DOHH2 (cell line): Measurements from ENCODE around the gene ROS1.

Experiments
- H3F3A ChIP-seq: fragments of 200-600 bp; sonication (generic), shearing (Covaris generic); 2 replicates; pipeline ENCODE4 v1.6.0; 2016; ENCODE audit warnings: antibody characterized with exemption, mild to moderate bottlenecking; ENCODE audit not compliant: control insufficient read depth, insufficient read depth
- H3K27ac ChIP-seq: fragments of 200-600 bp; sonication (generic); 2 replicates; pipeline ENCODE4 v1.5.1; 2014; ENCODE audit warnings: low read depth, mild to moderate bottlenecking, low read length, moderate library complexity
- H3K27me3 ChIP-seq: fragments of 200-600 bp; sonication (generic); 2 replicates; pipeline ENCODE4 v1.6.1; 2014; ENCODE audit warnings: mild to moderate bottlenecking, low read length, mixed read lengths; ENCODE audit not compliant: control insufficient read depth
- H3K36me3 ChIP-seq: fragments of 200-600 bp; sonication (generic); 2 replicates; pipeline ENCODE4 v1.6.1; 2014; ENCODE audit warnings: mild to moderate bottlenecking, low read length, moderate library complexity, mixed read lengths; ENCODE audit not compliant: control insufficient read depth
- H3K4me1 ChIP-seq: fragments of 200-600 bp; sonication (generic); 2 replicates; pipeline ENCODE4 v1.6.1; 2014; ENCODE audit warnings: mild to moderate bottlenecking, low read length, mixed read lengths; ENCODE audit not compliant: control insufficient read depth
- H3K4me2 ChIP-seq: fragments of 200-600 bp; sonication (generic); 2 replicates; pipeline ENCODE4 v1.6.0; 2014; ENCODE audit warnings: mild to moderate bottlenecking, low read length, moderate library complexity
- H3K4me3 ChIP-seq: fragments of 200-600 bp; sonication (generic); 2 replicates; pipeline ENCODE4 v1.5.1; 2014; ENCODE audit warnings: mild to moderate bottlenecking, low read length, mixed read lengths
- H3K79me2 ChIP-seq: fragments of 200-600 bp; sonication (generic); 2 replicates; pipeline ENCODE4 v1.6.1; 2014; ENCODE audit warnings: mild to moderate bottlenecking, low read length, mixed read lengths; ENCODE audit not compliant: control insufficient read depth
- H3K9me2 ChIP-seq: fragments of 200-600 bp; sonication (generic); replicated peaks from 2 replicates; pipeline ENCODE4 v1.6.1; 2014; ENCODE audit warnings: mild to moderate bottlenecking, low read length, mixed read lengths; ENCODE audit not compliant: control insufficient read depth
- H3K9me3 ChIP-seq: fragments of 200-600 bp; sonication (generic); 2 replicates; pipeline ENCODE4 v1.6.1; 2014; ENCODE audit warnings: antibody characterized with exemption, low read length, mixed read lengths; ENCODE audit not compliant: control insufficient read depth, insufficient read depth
- H4K20me1 ChIP-seq: fragments of 200-600 bp; sonication (generic); 2 replicates; pipeline ENCODE4 v1.6.0; 2014; ENCODE audit warnings: low read depth, mild to moderate bottlenecking, antibody characterized with exemption, low read length, moderate library complexity; ENCODE audit not compliant: control insufficient read depth, insufficient read depth
- EZH2phosphoT487 ChIP-seq: fragments of 200-600 bp; sonication (generic); IDR thresholded peaks from 2 replicates; pipeline ENCODE4 v1.6.1; 2017; ENCODE audit warnings: borderline replicate concordance, mild to moderate bottlenecking, antibody characterized with exemption, low read length, moderate library complexity, mixed read lengths
- TF ChIP-seq, protein P1 (sequence below): fragments of 200-600 bp; sonication (generic); IDR thresholded peaks from one replicate; pipeline ENCODE4 v1.5.1; 2014; ENCODE audit warnings: antibody characterized with exemption, mild to moderate bottlenecking, low read depth, low read length; ENCODE audit not compliant: poor library complexity, severe bottlenecking

The ROS1 gene

DNA sequence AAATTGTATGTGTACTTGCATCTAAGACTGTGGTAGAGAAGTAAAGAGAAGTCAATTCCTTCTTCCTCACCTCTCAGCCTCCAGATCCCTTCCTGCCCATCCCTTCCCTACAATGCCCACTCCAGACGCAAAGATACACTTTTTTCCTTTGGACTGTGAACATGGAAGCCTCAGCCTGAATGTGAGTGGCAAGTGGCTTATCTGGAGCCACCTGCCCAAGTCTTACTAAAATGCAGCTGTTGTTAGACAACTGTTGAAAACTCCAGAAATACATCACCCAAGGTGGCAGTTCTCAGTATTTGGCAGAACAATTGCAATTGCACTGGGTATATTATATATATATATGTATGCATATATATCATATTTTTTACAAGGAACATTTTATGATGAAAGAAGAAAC lies 152.9 kb downstream of the ROS1 start:
- no peaks in the 10 kb centered on the region for H3K4me1 ChIP-seq
- peaks cover under 1% of the 10 kb centered on the region for H3K27me3 ChIP-seq
- no peaks in the 10 kb centered on the region for H3K36me3 ChIP-seq
- no peak for TF ChIP-seq EZH2phosphoT487
- TF ChIP-seq, protein P1, sequence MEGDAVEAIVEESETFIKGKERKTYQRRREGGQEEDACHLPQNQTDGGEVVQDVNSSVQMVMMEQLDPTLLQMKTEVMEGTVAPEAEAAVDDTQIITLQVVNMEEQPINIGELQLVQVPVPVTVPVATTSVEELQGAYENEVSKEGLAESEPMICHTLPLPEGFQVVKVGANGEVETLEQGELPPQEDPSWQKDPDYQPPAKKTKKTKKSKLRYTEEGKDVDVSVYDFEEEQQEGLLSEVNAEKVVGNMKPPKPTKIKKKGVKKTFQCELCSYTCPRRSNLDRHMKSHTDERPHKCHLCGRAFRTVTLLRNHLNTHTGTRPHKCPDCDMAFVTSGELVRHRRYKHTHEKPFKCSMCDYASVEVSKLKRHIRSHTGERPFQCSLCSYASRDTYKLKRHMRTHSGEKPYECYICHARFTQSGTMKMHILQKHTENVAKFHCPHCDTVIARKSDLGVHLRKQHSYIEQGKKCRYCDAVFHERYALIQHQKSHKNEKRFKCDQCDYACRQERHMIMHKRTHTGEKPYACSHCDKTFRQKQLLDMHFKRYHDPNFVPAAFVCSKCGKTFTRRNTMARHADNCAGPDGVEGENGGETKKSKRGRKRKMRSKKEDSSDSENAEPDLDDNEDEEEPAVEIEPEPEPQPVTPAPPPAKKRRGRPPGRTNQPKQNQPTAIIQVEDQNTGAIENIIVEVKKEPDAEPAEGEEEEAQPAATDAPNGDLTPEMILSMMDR, result no peak
- H3K9me3 ChIP-seq, result no peaks in the 10 kb centered on the region
- no peak overlapping the region for H3K4me3 ChIP-seq
- H3F3A ChIP-seq, result no peaks in the 10 kb centered on the region
- H3K27ac ChIP-seq, result no peak overlapping the region
- H3K9me2 ChIP-seq, result no peaks in the 10 kb centered on the region
- no peaks in the 10 kb centered on the region for H3K79me2 ChIP-seq
- H4K20me1 ChIP-seq, result no peaks in the 10 kb centered on the region
- no peak overlapping the region for H3K4me2 ChIP-seq

DNA sequence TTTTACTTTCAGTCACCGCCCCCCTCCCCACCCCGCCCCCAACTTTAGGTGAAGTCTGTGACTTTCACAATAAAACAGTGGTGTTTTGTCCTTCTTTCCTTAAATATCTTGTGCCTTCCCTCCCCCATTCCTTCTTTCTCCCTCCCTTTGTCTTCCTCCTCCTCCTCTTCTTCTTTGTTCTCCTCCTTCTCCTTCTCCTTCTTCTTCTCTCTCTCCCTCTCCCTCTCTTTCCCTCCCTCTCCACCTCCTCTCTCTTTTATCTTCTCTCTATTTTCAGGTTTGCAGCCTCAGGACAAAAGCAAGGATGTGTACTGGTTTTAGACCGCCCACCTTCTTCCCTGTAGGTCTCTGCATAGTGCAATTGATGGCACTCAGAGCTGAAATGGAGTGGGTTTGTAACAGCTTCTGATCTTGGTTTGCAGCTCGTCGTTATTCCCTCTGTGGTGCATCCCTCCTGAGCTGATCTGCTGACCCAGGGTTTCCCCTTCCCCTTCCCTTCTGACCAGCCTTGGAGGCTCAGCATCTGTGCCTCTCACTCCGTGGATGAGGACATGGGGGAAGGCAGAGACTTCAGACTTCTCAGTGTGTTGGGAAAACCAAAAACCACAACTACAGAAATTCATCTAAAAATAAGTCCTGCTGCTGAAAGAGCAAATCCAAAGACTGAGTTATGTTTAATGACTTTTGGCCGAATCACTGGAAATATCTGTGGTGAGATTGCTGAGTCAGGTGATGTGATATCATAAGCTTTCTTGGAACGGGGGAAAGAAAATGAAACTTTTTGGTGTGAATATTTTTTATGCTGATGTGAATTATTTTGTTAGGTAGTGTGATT lies 153.5 kb downstream of the ROS1 start:
- no peaks in the 10 kb centered on the region for H3K36me3 ChIP-seq
- no peak overlapping the region for H3K4me3 ChIP-seq
- no peaks in the 10 kb centered on the region for H3F3A ChIP-seq
- H3K4me1 ChIP-seq, result no peaks in the 10 kb centered on the region
- TF ChIP-seq, protein P1, result no peak
- TF ChIP-seq EZH2phosphoT487, result no peak
- H3K27ac ChIP-seq, result no peak overlapping the region
- H3K9me3 ChIP-seq, result no peaks in the 10 kb centered on the region
- no peak overlapping the region for H3K4me2 ChIP-seq
- no peaks in the 10 kb centered on the region for H4K20me1 ChIP-seq
- H3K9me2 ChIP-seq, result no peaks in the 10 kb centered on the region
- H3K27me3 ChIP-seq, result peaks cover 5% of the 10 kb centered on the region
- no peaks in the 10 kb centered on the region for H3K79me2 ChIP-seq

DNA sequence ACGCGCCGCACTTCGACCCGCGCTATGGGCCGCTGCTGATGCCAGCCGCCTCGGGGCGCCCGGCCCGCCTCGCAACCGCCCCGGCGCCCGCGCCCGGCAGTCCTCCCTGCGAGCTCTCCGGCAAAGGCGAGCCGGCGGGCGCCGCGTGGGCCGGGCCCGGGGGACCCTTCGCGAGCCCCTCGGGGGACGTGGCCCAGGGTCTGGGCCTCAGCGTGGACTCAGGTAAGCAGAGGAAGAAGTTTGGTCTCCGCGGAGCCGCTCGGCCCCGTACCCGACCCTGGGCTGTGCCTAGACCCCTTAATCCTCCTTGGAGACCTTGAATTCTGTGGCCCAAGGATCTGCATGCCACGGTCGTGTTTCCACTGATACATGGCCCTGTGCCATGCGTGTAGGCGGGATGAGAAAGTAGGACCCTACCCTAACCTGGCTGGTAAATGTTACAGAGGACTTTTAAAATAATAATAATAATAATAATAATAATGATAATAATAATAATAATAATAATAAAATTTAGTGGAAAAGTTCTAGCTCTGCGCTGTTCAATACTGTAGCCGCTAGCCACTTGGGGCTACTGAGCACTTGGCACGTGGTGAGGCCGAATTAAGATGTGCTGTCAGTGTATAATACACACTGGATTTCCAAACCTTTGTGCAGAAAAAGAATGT lies 154.8 kb downstream of the ROS1 start:
- Histone ChIP-seq H3K27ac (no peak overlapping the region), H3K9me3 (no peaks in the 10 kb centered on the region), H3K27me3 (peaks cover 13% of the 10 kb centered on the region), H3K4me2 (no peak overlapping the region), H3F3A (no peaks in the 10 kb centered on the region), H4K20me1 (no peaks in the 10 kb centered on the region), H3K4me3 (no peak overlapping the region), H3K79me2 (no peaks in the 10 kb centered on the region), H3K9me2 (no peaks in the 10 kb centered on the region), H3K4me1 (no peaks in the 10 kb centered on the region), H3K36me3 (no peaks in the 10 kb centered on the region)
- TF ChIP-seq EZH2phosphoT487, result no peak
- TF ChIP-seq, protein P1, result no peak
